Ecto neural progenitor cell (in vitro differentiated cells): ENCODE results near the gene DTX3L.

ENCODE experiments used
- DNase-seq: peaks from one replicate; pipeline ENCODE4 v3.0.0-alpha.2; 2018; ENCODE audit warnings: low spot score

Gene DTX3L

DNA sequence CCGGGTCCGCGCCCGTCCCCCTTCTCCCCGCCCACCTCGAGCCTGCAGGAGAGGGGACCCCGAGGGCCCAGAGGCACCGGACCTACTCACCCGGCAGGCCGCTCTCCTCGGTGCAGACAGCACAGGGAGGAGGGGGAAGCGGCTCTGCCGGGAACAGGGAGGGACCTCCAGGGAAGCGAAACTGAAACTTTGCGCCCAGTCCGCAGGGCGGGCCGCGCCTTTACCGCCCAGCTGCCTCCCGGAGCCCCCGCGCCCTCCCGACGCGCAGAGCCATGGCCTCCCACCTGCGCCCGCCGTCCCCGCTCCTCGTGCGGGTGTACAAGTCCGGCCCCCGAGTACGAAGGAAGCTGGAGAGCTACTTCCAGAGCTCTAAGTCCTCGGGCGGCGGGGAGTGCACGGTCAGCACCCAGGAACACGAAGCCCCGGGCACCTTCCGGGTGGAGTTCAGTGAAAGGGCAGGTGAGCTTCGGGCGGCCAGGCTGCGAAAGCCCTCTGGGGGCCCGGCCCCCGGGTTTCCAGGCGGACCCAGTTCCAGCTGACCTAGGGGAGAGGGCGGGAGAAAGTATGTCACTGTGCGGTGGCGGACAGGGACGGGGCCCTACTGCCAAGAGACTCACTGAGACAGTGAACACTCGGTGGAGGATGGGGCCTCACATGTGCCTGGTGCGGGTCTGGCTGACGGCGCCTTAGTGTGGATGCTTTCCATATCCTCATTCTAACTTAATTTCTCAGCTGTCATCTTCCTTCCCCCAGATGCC is at the start of gene DTX3L, which contains the start of gene PARP9:
Gene DTX3L (plus strand): TSS at position 184 of the 758 bp plus-strand sequence. CDS start 89 bp downstream, at position 273.
Gene PARP9 (minus strand): TSS at position 146 of the 758 bp plus-strand sequence. CDS start 4,680 bp downstream, outside the sequence.
- peak; percentile 77 for DNase-seq

DNA sequence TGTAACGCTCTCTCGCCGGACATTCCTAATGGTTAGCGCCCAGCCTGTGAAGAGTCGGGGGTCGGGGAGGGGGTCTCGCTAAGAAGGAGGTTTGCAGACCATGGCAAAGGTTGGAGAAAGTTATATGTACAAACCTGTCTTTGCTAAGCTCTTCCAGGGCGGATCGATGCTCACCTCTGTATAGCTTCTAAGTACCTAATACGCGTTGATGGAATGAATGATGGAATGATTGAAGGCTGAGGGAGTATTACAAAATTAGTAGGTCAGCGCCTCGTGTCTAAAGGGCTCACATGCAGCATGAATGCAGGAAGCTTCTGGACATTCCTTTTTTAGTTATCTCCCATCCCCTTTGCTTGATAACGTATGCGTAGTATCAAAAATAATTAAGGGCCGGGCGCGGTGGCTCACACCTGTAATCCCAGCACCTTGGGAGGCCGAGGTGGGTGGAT is 49.1 kb upstream of the DTX3L start:
- no peak for DNase-seq

DNA sequence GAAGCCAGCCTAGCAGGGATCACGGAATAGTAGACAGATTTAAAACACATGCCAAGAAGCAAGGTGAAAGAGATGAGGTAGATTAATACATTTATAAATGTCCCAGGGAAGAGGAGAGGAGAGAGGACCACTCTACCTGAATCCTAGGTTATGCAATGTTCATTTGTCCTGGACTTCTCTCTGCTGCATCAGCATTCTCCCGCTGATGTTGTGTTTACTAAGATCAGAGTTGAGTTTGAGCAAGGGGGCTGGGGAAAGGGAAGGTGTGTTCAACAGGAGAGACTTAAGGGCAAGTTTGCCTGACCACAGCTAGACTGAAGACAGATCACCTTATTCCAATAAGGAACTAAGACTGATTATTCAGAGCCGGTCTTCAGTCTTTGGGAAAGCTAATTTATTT is 48.3 kb upstream of the DTX3L start:
- no peak for DNase-seq

DNA sequence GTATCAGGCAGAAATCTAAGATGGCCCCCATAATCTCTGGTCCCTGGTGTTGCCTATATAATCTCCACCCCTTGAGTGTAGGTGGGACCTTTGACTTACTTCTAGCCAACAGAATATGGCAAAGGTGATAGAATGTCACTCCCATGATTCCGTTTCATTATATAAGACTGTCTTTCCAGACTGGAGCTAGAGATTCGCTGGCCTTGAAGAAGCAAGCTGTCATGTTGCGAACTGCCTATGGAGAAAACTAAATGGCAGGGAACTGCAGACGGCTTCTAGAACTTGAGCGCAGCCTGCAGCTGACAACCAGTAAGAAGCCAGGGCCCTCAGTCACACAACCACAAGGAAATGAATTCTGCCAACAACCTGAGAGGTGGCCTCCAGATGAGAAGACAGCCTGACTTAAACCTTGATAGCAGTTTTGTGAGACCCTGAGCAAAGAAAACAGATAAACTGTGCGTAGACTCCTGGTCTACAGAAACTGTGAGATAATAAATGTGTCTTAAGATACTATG is 47.2 kb upstream of the DTX3L start:
- no peak for DNase-seq

DNA sequence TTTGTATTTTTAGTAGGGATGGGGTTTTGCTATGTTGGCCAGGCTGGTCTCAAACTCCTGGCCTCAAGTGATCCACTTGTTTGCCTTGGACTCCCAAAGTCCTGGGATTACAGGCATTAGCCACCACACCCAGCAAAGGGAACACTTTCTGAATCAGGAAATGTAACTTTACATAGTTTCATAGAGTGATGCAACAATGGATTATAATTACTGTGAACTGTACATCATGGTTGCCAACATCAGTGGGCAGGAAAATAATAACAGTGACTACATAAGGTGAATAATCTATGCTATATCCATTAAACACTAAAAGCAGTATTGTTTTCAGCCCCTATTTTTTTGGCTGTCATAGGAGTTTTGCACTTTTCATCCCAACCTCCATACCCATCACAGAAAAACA is 44.4 kb upstream of the DTX3L start:
- DNase-seq = no peak

DNA sequence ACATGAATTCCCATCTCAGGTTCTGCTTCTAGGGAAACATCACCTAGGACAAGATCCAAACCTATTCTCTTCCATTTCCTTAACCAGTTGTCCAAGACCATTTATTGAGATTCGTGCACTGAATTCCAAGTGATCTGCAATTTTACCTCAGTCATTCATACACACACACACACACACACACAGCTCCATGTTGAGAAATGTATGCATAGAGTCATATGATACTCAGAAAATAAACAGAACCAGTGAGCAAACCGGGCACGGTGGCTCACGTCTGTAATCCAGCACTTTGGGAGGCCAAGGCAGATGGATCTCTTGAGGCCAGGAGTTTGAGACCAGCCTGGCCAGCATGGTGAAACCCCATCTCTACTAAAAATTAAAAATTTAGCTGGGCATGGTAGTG is 43.3 kb upstream of the DTX3L start:
- DNase-seq = no peak

DNA sequence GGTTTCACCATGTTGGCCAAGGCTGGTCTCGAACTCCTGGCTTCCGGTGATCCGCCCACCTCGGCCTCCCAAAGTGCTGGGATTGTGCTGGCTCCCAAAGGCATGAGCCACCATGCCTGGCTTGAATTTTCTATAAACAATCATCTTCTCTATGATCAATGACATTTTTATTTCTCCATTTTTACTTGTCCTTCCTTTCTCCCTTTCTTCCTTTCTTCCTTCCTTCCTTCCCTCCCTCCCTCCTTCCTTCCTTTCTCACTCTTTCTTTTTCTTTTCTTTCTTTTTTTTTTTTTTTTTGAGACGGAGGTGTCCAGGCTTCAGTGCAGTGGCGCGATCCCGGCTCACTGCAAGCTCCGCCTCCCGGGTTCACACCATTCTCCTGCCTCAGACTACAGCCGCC is 40.8 kb upstream of the DTX3L start:
- DNase-seq = no peak

DNA sequence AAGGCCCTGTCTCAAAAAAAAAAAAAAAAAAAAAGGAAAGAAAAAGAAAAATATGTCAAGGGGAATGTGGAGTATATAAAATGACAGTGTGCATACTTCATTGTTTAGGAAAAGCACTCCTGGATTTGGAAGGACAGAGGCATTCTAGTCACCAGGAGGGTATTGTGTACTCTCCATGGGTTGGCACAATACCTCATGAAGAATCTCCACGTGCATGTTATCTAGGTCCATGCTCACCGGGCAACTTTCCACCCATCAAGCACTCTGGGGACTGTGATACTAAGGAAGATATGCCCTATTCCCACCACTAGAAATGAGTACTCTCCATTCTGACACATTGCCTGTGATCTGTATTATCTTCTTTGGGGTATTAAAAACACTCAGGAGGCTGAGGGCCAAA is 34.0 kb upstream of the DTX3L start:
- no peak for DNase-seq

DNA sequence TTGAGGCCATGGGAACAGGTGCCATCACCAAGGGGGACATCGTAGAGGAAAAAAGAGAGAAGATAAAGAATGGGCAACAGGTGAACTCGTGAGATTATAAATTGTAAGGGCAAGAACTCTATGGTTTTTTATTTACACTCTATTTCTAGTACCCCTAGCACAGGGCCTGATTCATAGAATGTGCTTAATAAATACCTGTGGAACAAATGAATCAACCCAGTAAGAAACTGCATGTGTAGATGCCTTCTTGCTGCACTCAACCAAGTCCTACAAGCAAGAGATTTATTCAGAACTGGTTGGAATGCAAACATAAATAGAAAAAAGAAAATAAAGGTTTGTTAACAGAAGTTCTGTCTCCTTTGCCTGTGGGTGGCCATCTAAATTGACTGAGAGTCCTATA is 30.7 kb upstream of the DTX3L start:
- no peak for DNase-seq

DNA sequence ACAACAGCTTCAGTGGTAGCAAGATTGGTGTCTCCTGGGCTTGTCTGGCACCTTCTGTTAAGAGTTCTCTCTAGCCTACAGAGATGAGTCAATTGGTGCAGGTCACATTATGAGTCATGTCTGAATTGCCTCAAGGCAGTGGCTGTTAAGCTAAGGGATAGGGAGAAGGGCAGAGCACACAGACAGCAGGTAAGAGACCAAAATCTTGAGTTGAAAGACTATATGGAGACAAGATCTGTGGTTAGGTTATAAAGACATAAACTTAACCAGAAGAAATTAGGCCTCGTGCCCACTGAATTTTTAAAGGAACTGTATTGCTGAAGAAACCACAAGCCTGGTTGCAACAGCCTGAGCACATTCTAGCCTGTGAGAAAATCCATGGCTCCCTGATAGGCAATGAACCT is 30.2 kb upstream of the DTX3L start:
- DNase-seq = no peak

DNA sequence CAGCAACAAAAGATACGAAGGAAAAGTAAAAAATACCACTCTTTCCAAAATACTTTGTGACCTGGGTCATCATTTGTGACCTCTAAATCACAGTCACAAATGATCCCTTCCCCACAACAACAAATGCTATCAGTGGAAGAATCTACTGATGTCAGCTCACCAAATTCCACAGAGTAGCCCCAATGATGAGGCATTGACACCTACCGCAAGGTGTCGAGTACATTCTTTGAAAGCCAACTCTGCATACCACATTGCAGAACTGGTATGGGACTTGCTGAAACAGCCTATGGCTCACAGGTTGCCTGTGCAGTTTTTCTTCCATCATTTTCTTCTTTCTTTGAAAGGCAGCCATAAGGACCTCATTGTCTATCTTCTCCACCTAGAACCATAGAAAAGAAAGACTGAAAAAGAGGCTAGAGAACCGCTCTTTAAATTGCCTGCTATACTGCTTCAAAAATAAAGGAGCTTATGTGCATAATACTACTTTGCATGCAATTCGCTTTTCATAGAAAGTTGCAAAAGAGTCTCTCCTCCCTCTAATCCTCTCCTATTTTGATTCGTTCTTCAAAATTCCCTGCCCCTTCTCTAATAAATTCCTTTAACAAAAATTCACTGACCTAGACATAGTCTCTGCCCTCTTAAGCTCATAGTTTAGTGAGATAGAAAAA is 28.0 kb upstream of the DTX3L start:
- no peak for DNase-seq

DNA sequence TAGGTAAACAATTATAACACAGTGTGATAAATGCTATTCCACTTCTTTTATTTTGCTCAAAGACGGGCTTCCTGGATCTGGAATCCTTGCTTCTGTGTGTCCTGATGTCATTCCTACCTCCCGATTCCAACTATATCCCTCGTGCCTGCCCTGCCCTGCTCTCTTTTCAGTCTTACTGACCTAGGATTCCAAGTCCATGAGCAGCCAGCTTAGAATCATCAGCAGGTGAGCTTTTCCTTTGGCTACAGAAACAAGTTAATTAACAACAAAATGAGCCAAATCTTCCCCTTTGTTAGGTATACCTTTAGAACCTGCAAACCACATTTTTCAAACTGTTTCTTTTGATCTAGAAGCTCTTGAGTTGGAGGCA is 27.5 kb upstream of the DTX3L start:
- DNase-seq = no peak

DNA sequence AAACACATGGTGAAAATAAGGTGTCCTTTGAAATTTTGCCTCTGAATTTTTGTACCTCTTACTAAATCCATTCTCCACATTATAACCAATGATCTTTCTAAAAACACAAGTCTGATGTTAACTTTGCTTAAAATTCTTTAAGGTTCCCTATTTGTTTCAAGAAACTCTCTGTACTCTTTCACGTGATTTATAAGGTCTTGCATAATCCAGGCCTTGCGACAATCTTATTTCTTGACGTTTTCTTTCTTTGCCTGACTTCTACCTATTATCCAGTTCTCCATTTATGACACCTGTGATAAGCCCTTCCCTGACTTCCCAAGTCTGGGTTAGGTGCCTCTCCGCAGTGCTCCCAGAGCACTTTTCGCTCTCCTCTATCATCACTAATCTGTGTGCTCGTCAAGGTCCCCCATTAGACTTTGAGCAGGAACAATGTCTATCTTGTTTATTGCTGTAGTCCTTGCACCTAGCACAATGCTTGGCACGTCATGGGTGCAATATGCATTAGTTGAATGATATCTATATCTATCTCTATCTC is 25.1 kb upstream of the DTX3L start:
- DNase-seq = no peak

DNA sequence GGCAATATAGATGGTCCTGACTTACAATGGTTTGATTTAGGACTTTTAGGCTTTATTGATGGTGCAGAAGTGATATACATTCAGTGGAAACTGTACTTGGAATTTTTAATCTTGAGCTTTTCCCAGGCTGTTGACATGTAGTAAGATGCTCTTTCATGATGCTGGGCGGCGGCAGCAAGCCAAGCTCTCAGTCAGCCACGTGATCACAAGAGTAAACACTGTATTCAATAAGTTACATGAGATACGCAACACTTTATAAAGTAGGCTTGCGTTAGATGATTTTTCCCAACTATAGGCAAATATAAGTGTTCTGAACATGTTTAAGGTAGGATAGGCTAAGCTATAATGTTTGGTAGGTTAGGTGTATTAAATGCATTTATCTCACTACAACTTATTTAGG is 18.0 kb upstream of the DTX3L start:
- no peak for DNase-seq

DNA sequence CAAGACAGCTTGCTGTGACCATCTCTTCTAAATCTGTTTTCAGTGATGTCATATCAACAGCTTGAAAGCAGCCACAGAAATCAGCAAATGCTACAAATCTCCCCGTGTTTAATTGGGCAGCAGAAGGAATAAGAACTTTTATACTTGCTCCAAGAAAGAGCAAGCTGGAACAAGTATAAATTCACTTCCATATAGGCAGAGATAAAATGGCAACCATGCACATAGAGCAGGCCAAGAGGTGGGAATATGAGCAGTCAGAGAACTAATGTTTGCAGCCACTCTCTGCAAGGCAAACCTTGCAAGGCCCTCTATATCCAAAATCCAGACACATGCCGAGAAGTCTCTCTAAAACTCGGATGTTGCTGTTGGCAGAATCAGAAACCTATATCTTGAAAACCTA is 16.1 kb upstream of the DTX3L start:
- DNase-seq = no peak

DNA sequence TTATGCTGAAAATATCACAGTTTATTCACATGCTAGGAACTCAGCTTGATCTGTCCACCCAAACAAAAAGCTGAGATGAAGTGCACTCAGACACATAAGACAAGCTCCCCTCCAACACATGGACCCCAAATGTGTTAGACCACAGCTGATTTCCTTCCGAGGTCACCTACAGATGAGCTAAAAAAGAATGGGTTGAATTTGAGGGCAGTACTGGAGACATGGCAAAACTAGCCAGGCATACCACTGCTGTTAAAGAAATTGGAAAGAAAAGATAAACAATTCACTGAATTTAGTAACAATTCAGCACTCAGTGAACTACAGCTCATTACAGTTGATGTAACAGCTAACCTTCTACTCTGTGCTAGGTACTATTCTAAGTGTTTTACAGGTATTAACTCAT is 15.5 kb upstream of the DTX3L start:
- no peak for DNase-seq

DNA sequence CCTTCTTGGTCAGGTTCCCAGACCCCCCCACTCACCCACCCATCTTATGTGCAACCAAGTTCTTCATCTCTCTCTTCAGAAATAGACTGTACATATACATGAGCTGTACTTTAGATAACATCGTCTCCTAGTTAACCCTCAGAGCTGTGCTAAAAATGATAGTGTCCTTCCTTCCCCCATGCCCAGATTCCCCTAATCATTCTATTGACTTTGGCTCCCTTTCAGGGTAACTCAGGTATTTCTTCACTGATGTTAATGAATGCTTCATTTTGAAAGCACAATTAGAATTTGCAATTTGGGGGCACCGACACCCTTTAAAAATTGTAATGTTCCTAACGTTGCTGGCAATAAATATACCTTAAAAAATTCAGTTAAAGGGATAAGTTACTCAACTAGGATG is 11.0 kb upstream of the DTX3L start:
- no peak for DNase-seq

DNA sequence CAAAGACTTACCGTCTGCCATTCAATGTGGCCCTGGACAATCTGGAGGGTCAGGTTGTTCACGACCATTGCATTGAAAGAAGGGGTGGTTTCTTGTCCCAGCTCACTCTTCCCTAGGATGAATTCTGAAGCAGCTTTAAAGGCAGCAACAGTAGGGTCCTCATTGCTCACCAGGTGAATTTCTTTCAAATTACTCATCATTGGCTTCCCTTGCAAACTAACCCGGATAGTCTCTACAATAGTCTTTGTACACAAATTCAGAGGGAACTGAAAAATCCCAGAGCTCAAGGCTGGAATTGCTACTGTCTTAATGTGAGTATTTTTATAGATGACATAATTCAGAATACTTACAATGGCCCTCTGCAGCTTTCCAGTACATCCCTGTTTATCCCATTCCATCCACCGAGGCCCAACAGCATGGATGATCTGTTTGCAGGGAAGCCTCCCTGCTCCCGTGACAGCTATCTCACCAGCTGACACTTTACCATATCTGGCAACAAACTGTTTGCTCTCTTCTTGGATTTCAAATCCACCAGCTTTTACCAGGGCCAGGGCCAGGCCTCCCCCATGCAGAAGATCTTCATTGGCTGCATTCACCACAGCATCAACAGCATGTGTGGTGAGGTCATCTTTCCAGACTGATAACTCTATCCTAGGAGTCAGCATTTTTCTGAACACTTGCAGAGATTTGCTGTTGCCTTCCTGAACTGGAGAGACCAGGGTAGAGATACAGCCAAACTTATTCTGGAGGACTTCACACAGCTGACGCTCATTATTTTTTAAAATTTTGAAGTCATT is 8.7 kb upstream of the DTX3L start:
- DNase-seq = no peak

DNA sequence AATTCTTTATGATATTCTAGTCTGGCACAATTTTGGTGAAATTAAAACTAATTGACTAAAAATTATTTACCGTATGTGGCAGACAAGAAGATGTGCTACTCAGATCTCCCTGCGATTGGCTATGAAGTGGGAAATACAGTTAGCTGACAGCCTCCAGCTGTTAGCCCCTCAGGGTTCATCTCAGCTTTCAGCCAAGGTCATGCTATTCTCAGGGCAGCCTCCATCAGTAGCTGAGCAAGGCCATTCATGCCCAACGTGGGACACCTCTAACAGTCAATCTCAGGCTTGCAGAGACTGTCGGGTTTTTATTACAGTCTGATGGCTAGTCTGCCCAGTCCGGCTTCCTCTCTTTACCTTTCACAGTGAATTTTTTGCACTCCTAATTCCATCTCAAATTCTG is 6.8 kb upstream of the DTX3L start:
- DNase-seq = no peak

DNA sequence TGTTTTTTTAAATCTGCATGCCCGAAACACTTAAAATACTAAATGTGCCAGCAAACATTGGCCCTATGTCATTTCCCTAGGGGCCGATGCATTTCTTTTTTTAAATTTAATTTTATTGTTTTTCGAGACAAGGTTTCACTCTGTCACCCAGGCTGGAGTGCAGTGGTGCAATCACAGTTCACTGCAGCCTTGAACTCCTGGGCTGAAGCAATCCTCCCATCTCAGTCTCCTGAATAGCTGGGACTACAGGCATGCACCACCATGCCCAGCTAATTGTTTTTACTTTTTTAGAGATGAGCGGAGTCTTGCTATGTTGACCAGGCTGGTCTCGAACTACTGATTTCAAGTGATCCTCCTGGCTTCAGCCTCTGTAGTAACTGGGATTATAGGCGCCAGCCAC is 5.5 kb upstream of the DTX3L start:
- no peak for DNase-seq

DNA sequence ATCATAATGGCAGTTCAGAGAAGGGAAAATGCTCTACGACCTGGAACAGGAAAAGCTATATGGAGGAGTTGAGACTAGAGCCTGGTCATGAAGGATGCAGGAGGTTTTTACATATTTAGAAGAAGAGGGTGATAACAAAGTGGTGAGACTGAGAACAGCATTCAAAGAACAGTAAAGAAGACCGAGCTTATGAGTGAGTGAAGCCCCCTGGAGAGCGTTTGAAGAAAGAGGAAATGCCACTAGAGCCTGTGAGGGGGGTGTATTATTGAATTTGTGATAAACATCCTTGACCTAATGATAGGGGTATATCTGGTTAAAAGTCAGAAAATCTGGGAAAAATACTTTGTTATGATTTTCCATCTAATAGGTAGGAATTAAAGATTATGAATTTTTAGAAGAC is 4.2 kb upstream of the DTX3L start:
- no peak for DNase-seq

DNA sequence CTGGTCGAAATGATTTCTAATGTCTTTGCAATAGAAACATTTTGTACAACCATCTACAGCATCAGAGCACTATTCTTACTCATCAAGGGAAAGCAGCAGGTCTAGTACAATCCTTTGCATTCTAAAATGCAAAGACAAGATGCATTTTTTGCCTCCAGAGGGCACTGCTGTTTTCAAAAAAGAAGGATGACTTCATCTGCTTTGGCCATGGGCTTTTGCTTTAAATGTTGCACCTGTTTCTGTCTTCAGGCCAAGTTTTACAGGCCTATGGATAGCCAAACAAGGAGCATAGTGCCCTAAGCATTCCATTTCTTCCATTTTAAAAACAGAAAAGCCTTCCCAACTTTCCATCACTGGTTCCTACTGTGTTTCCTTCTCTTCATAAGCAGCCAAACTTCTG is 3.5 kb upstream of the DTX3L start:
- DNase-seq = no peak
